HUES64 (cell line): ENCODE data around the gene IL4R. TPM values are rescaled to one million over a fixed set of nuclear protein-coding genes. Genes with fewer than 3 reads are reported as not detected.
"Not testable (repeated sequence)": the region's sequence is repeated elsewhere in the genome, so short reads cannot be mapped to it uniquely, and the experiment has no call there.

Experiments used
- H3K27ac ChIP-seq: 2 replicates; pipeline ENCODE4 v1.7.0; 2013; ENCODE audit warnings: low read depth, low read length, inconsistent platforms
- H3K27me3 ChIP-seq: 2 replicates; pipeline ENCODE4 v1.6.1; 2013; ENCODE audit warnings: mild to moderate bottlenecking, low read length; ENCODE audit not compliant: insufficient read depth
- H3K36me3 ChIP-seq: 2 replicates; pipeline ENCODE4 v1.6.1; 2013; ENCODE audit warnings: mild to moderate bottlenecking, low read length; ENCODE audit not compliant: insufficient read depth
- H3K4me1 ChIP-seq: 2 replicates; pipeline ENCODE4 v1.6.1; 2013; ENCODE audit warnings: mild to moderate bottlenecking, low read length, moderate library complexity; ENCODE audit not compliant: insufficient read depth
- H3K4me3 ChIP-seq: 2 replicates; pipeline ENCODE4 v1.5.1; 2013; ENCODE audit warnings: mild to moderate bottlenecking, low read length, moderate library complexity
- H3K9ac ChIP-seq: 2 replicates; pipeline ENCODE4 v1.6.1; 2013; ENCODE audit warnings: mild to moderate bottlenecking, low read depth, low read length
- H3K9me3 ChIP-seq: 2 replicates; pipeline ENCODE4 v1.6.1; 2013; ENCODE audit warnings: low read depth, low read length; ENCODE audit not compliant: insufficient read depth
- WGBS: fragments of 150-250, 120-280 bp; methylation state at CpG from one replicate; pipeline ENCODE4 v1.1.7; 2013; ENCODE audit warnings: missing lambda C conversion rate; 5-methylcytosine and 5-hydroxymethylcytosine counted together
- polyA plus RNA-seq, 2 experiments: library from polyadenylated mRNA; stranded (reverse); fragments of 50-300 nt; gene quantifications; one replicate each; pipeline ENCODE4 v1.2.3, GENCODE V29; 2013

Gene IL4R
- polyA plus RNA-seq (2013, experiment 1 of 2), result 16.4 TPM
- polyA plus RNA-seq (2013, experiment 2 of 2), result 18.4 TPM

DNA sequence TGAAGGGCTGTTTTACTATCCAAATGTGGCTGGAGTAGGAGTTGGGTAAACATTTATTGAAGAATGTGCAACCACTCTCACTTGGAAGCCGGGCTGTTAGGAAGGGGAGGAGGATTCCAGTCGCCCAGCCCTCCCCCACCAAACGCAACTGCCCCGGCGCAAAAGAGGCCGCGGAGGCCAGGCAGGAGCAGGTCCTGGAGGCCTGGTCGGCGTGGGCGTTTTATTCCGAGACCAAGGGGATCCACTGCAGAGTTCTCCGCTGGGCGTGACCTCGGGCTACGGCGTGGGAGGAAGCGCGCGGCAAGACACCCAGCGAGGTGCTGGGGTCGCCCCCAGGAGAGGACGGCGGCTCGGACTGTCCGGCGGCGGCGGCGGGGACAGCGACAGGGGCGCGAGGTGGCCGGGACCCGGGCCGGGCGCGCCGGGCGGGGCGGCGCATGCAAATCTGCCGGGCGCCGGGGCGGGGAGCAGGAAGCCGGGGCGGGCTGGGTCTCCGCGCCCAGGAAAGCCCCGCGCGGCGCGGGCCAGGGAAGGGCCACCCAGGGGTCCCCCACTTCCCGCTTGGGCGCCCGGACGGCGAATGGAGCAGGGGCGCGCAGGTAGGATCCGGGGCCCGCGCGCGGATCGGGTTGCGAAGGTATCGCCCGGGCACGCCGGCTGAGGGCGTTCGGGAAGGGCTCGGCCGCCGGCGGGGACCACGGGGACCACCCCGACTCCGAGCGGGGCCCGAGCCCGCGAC is at the start of gene IL4R:
TSS of gene IL4R (plus strand) at position 553 of the 739 bp plus-strand sequence. CDS start 26,230 bp downstream, outside the sequence.
- Histone ChIP-seq H3K4me3 (peak within 1 kb of the TSS; percentile 88), H3K27ac (peak within 1 kb of the TSS; percentile 21; the same call in 1 of the 2 replicates), H3K9me3 (no peaks in the 10 kb centered on the region), H3K36me3 (no peaks in the 10 kb centered on the region), H3K4me1 (peaks cover 5% of the 10 kb centered on the region; the same call in 1 of the 2 replicates), H3K9ac (peak within 1 kb of the TSS; percentile 76), H3K27me3 (peaks cover 11% of the 10 kb centered on the region; the same call in 1 of the 2 replicates)
- under 1% methylated on average over 84 of the region's 85 CpGs for WGBS

DNA sequence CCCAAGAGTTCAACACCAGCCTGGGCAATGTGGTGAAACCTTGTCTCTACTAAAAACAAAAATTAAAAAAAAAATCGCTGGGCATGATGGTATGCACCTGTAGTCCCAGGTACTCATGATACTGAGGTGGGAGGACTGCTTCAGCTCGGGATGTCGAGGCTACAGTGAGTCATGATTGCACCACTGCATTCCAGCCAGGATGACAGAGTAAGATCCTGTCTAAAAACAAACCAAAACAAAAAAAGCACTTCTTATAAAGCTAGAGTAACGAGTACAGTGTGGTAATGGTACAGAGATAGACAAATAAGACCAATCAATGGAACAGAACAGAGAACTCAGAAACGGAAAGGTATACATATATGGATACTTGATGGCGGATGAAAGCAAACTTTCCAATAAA is 49.6 kb upstream of the IL4R start:
- Histone ChIP-seq H3K27ac (no peak overlapping the region), H3K4me3 (no peak overlapping the region), H3K36me3 (no peaks in the 10 kb centered on the region), H3K27me3 (no peaks in the 10 kb centered on the region), H3K4me1 (peaks cover 11% of the 10 kb centered on the region; the same call in 1 of the 2 replicates), H3K9ac (no peak overlapping the region), H3K9me3 (no peaks in the 10 kb centered on the region)
- WGBS, result 84% methylated on average over 6 of the region's 6 CpGs

DNA sequence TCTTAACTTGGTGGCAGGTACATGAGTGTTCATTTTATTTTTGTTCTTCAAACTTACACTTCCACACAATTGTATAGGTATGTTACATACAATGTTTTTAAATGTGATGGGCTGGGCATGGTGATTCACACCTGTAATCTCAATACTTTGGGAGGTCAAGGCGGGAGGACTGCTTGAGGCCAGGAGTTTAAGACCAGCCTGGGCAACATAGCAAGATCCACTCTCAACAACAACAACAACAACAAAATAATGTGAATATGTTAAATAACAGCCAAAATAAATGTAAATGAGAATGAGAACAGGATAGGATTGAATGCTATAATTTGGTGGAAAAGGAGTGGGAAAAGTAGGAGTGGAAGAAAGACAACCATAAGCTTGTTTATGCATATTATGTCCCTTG is 47.8 kb upstream of the IL4R start:
- Histone ChIP-seq H3K4me1 (peaks cover 4% of the 10 kb centered on the region; the same call in 1 of the 2 replicates), H3K9ac (no peak overlapping the region), H3K4me3 (no peak overlapping the region), H3K27me3 (no peaks in the 10 kb centered on the region), H3K36me3 (no peaks in the 10 kb centered on the region), H3K9me3 (no peaks in the 10 kb centered on the region), H3K27ac (no peak overlapping the region)
- no CpG with 5 or more reads among the region's 1 CpG for WGBS

DNA sequence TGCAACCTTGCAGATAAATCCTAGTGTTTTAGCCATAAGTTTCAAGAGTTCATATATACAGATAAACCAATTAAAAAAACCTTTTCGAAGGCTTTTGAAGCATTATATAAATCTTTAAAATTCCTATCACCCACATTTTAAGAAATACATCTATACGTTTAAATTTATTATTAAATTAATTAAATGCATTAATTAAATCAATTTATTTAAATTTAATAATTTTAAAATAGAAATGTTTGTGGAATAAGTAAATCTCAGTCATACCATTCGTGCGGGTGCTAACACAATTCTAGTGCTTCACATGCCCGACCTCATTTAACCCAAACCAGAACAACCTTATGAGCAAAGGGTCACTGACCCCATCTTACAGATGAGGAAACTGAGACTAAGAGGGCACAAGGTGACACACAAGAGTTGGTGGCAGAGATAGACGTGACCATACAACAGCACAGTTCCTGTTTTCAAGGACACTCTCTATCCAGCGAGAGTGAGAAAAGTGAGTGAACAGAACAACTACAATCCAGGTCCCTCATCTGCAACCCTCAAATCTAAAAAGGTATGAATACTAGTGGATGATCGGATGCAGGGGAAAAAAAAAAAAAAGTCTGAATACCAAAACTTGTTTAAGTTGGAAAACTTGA is 46.6 kb upstream of the IL4R start:
- H3K27ac ChIP-seq, result no peak overlapping the region
- 97% methylated on average over 7 of the region's 8 CpGs for WGBS
- H3K4me3 ChIP-seq, result no peak overlapping the region
- peaks cover 4% of the 10 kb centered on the region; the same call in 1 of the 2 replicates for H3K4me1 ChIP-seq
- no peaks in the 10 kb centered on the region for H3K36me3 ChIP-seq
- H3K27me3 ChIP-seq, result no peaks in the 10 kb centered on the region
- no peaks in the 10 kb centered on the region for H3K9me3 ChIP-seq
- no peak overlapping the region for H3K9ac ChIP-seq

DNA sequence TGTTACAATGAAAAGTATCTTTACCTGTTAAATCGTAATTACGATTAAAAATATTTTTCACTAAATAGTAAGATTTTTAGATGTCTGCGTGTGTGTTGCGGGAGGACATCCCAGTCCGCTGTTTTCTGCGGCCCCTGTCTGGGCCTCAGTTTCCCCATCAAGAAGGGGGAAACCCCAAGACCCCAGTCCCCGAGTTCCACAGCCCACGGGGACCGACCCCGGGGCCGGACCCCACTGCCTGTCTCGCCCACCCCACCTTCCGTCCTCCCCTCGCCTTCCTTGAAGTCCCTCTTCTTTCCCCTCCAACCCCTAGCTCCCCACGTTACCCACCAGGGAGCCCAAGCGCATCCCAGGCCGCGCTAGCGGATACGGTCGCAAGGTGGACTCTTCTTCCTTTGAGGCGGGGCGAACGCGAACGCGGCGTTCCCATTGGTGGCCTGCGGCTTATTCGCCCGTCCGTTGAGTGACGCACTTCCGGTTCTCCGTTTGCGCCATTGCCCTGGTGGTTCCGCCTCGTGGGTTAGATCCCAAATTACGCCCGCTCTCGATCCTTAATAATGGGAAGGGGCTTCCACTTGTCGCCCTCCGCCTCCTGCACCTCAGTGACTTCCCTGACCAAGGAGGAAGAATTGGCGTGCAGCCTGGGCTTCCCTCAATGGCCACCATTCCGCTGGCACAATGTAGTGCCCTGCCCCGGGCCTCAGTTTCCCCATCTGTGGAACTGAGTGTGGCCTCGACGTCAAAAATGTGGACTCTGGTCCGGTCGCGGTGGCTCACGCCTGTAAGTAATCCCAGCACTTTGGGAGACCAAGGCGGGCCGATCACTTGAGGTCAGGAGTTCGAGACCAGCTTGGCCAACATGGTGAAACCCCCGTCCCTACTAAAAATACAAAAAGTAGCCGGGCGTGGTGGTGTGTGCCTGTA is 45.1 kb upstream of the IL4R start, which contains the start of gene NSMCE1:
TSS of gene NSMCE1 (minus strand) at position 397 of the 924 bp plus-strand sequence. CDS start 11,202 bp downstream, outside the sequence.
- peak within 1 kb of the TSS; percentile 28; the same call in 1 of the 2 replicates for H3K9ac ChIP-seq
- H3K9me3 ChIP-seq, result no peaks in the 10 kb centered on the region
- 59% methylated on average over 56 of the region's 58 CpGs for WGBS
- H3K4me3 ChIP-seq, result peak within 1 kb of the TSS; percentile 54
- peaks cover 4% of the 10 kb centered on the region; the same call in 1 of the 2 replicates for H3K4me1 ChIP-seq
- H3K27me3 ChIP-seq, result no peaks in the 10 kb centered on the region
- H3K36me3 ChIP-seq, result no peaks in the 10 kb centered on the region
- H3K27ac ChIP-seq, result no peak within 1 kb of the TSS

DNA sequence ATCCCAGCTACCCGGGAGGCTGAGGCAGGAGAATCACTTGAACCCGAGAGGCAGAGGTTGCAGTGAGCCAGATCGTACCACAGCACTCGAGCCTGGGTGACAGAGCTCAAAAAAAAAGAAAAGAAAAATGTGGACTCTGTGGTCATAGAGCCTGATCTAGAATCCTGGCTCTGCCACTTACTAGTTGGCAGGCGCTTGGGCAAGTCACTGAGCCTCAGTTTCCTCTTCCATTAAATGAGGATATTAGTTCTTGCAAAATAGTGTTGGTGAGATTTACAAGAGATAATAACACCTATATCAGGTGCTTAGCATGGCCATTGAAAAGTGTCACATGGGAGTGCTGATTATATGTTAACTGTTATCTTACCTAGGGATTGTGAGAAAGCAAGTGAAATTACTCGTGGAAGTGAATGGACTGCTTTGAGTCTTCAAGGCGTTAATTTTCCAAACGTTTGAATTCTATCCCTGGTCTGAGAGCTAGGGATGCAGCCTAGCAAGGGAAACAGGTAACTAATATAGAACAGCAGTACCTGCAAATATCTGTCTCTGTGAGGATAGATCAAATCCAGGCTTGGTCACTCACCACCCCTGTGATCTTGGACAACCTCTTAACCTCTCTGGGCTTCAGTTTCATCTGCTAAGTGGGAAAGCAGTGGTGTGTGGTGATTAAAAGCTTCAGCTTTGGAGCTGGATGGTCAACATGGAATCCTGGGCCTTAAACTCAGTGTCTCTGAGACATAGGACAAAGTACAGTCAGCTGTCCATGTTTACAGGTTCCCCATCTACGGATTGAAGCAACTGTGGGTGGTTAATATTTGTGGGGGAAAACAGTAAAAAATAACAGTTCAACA is 44.2 kb upstream of the IL4R start:
- H3K27ac ChIP-seq, result no peak overlapping the region
- no peak overlapping the region for H3K9ac ChIP-seq
- 92% methylated on average over 9 of the region's 9 CpGs for WGBS
- H3K4me1 ChIP-seq, result peaks cover under 1% of the 10 kb centered on the region; the same call in 1 of the 2 replicates
- no peak overlapping the region for H3K4me3 ChIP-seq
- H3K36me3 ChIP-seq, result no peaks in the 10 kb centered on the region
- no peaks in the 10 kb centered on the region for H3K27me3 ChIP-seq
- H3K9me3 ChIP-seq, result no peaks in the 10 kb centered on the region

DNA sequence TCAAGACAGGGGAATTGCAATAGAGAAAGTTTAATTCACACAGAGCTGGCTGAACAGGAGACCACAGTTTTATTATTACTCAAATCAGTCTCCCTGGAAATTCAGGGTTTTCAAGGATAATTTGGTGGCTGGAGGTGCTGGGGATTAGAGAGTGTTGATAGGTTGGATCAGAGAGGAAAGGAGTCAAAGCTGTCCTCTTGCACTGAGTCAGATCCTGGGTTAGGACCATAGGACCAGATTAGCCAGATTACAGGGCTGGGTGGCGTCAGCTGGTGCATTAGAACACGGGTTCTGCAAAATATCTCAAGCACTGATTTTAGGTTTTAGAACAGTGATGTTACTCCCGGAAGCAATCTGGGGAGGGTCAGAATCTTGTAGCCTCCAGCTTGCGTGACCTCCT is 43.4 kb upstream of the IL4R start:
- Histone ChIP-seq H3K4me3 (no peak overlapping the region), H3K9ac (no peak overlapping the region), H3K27me3 (no peaks in the 10 kb centered on the region), H3K9me3 (no peaks in the 10 kb centered on the region), H3K4me1 (no peaks in the 10 kb centered on the region), H3K27ac (no peak overlapping the region), H3K36me3 (no peaks in the 10 kb centered on the region)
- 95% methylated on average over 4 of the region's 4 CpGs for WGBS

DNA sequence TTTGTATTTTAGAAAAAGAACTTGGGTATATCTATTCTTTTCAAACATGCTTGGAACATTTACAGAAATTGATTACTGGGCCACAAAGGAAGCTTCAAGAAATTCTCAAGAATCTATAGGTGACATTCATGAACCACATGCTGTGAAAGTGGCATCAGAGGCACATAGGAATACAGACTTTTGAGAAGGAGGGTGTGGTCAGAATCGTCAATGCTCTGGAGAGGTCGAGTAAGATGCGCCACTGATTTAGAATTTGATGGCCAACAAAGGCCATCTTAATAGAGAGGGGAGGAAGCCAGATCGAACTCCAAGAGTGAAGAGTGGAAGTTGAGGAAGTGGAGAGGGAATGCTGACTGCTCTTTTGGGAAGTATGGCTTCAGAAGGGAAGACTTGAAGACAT is 41.7 kb upstream of the IL4R start:
- no peaks in the 10 kb centered on the region for H3K27me3 ChIP-seq
- H3K4me3 ChIP-seq, result no peak overlapping the region
- H3K36me3 ChIP-seq, result no peaks in the 10 kb centered on the region
- 79% methylated on average over 4 of the region's 4 CpGs for WGBS
- H3K27ac ChIP-seq, result no peak overlapping the region
- no peaks in the 10 kb centered on the region for H3K9me3 ChIP-seq
- H3K9ac ChIP-seq, result no peak overlapping the region
- no peaks in the 10 kb centered on the region for H3K4me1 ChIP-seq

DNA sequence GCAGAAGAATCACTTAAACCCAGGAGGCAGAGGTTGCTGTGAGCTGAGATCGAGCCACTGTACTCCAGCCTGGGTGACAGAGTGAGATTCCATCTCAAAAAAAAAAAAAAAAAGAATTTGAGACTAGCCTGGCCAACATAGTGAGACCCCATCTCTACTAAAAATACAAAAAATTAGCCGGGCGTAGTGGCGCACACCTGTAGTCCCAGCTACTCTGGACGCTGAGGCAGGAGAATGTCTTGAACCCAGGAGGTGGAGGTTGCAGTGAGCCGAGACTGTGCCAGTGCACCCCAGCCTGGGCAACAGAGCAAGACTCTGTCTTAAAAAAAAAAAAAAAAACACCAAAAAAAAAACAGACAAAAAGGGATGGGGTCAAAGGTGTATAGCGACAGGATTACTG is 41.1 kb upstream of the IL4R start:
- not testable (repeated sequence) for H3K4me3 ChIP-seq, H3K4me1 ChIP-seq, H3K9ac ChIP-seq, H3K36me3 ChIP-seq, H3K27me3 ChIP-seq, H3K27ac ChIP-seq, H3K9me3 ChIP-seq
- WGBS, result 84% methylated on average over 7 of the region's 7 CpGs

DNA sequence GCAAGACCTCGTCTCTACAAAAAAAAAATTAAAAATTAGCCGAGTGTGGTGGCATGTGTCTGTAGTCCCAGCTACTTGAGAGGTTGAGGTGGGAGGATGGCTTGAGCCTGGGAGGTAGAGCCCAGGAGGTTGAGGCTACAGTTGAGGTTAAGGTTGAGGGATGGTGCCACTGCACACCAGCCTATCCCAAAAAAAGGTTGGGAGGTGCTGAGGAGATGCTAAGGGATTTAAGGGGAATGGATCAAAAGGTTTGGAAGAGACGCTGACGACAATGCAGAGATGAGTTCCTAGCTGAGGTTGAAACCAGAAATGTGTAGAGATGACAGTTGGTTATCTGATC is 40.5 kb upstream of the IL4R start:
- no peak overlapping the region for H3K4me3 ChIP-seq
- no peaks in the 10 kb centered on the region for H3K9me3 ChIP-seq
- H3K9ac ChIP-seq, result no peak overlapping the region
- no peak overlapping the region for H3K27ac ChIP-seq
- 94% methylated on average over 4 of the region's 4 CpGs for WGBS
- no peaks in the 10 kb centered on the region for H3K4me1 ChIP-seq
- H3K27me3 ChIP-seq, result no peaks in the 10 kb centered on the region
- H3K36me3 ChIP-seq, result no peaks in the 10 kb centered on the region
